Neural cell (in vitro differentiated cells): Measurements from ENCODE around the gene MRPS6. TPM values are rescaled to one million over a fixed set of nuclear protein-coding genes. Genes with fewer than 3 reads are reported as not detected.

Experiments used
- H2AFZ ChIP-seq: fragments of 200-600, 300-800 bp; sonication (generic), shearing (Covaris generic); 2 replicates; pipeline ENCODE4 v1.6.0; 2014; ENCODE audit warnings: low read depth, mild to moderate bottlenecking, antibody characterized with exemption, low read length, moderate library complexity
- H3F3A ChIP-seq: fragments of 200-600 bp; shearing (Covaris generic); 2 replicates; pipeline ENCODE4 v1.6.1; 2016; ENCODE audit warnings: mild to moderate bottlenecking, moderate library complexity, mixed read lengths, antibody characterized with exemption, low read length; ENCODE audit not compliant: insufficient read depth, poor library complexity, severe bottlenecking
- H3K27ac ChIP-seq: fragments of 200-600, 300-800 bp; sonication (generic), shearing (Covaris generic); 2 replicates; pipeline ENCODE4 v1.5.1; 2014; ENCODE audit warnings: mild to moderate bottlenecking, low read length, moderate library complexity
- H3K27me3 ChIP-seq: fragments of 300-800, 200-600 bp; sonication (generic), shearing (Covaris generic); 2 replicates; pipeline ENCODE4 v1.6.0; 2014; ENCODE audit warnings: mild to moderate bottlenecking, low read depth, low read length, moderate library complexity; ENCODE audit not compliant: insufficient read depth
- H3K36me3 ChIP-seq: fragments of 300-800, 200-600 bp; sonication (generic), shearing (Covaris generic); 2 replicates; pipeline ENCODE4 v1.5.1; 2014; ENCODE audit warnings: mild to moderate bottlenecking, antibody characterized with exemption, low read length, moderate library complexity; ENCODE audit not compliant: insufficient read depth
- H3K4me2 ChIP-seq: fragments of 300-800, 200-600 bp; sonication (generic), shearing (Covaris generic); 2 replicates; pipeline ENCODE4 v1.6.0; 2014; ENCODE audit warnings: mild to moderate bottlenecking, low read length
- H3K4me3 ChIP-seq: fragments of 300-800, 200-600 bp; sonication (generic), shearing (Covaris generic); 2 replicates; pipeline ENCODE4 v1.5.1; 2014; ENCODE audit warnings: mild to moderate bottlenecking, low read length, moderate library complexity
- H3K79me2 ChIP-seq: fragments of 200-600 bp; shearing (Covaris generic); replicated peaks from 2 replicates; pipeline ENCODE4 v1.6.0; 2014; ENCODE audit warnings: mild to moderate bottlenecking, low read length, moderate library complexity; ENCODE audit not compliant: insufficient read depth
- H3K9ac ChIP-seq: fragments of 300-800, 200-600 bp; sonication (generic), shearing (Covaris generic); 2 replicates; pipeline ENCODE4 v1.6.1; 2016; ENCODE audit warnings: mild to moderate bottlenecking, low read length, mixed read lengths
- H3K9me2 ChIP-seq: fragments of 200-600 bp; shearing (Covaris generic); 2 replicates; pipeline ENCODE4 v1.6.1; 2016; ENCODE audit warnings: mild to moderate bottlenecking, low read length, mixed read lengths; ENCODE audit not compliant: insufficient read depth
- H3K9me3 ChIP-seq: fragments of 200-600, 300-800 bp; sonication (generic), shearing (Covaris generic); 2 replicates; pipeline ENCODE4 v1.6.1; 2016; ENCODE audit warnings: mild to moderate bottlenecking, mixed run types, low read length, moderate library complexity, mixed read lengths
- H4K20me1 ChIP-seq: fragments of 200-600 bp; shearing (Covaris generic); 2 replicates; pipeline ENCODE4 v1.6.1; 2016; ENCODE audit warnings: mild to moderate bottlenecking, mixed run types; ENCODE audit not compliant: insufficient read depth
- CTCF ChIP-seq: fragments of 450-650 bp; IDR thresholded peaks from 2 replicates; pipeline ENCODE4 v1.5.1; 2014; ENCODE audit warnings: antibody characterized with exemption, mild to moderate bottlenecking, moderate library complexity; ENCODE audit not compliant: poor library complexity, severe bottlenecking
- EP300 ChIP-seq: fragments of 450-650 bp; conservative IDR thresholded peaks from 2 replicates; pipeline ENCODE4 v1.6.1; 2014; ENCODE audit warnings: antibody characterized with exemption, mild to moderate bottlenecking, moderate library complexity; ENCODE audit not compliant: poor library complexity, severe bottlenecking
- EZH2 ChIP-seq: fragments of 200-600, 300-800 bp; shearing (Covaris generic), sonication (generic); IDR thresholded peaks from 2 replicates; pipeline ENCODE4 v1.6.1; 2014; ENCODE audit warnings: antibody characterized with exemption, low read length, borderline replicate concordance, mild to moderate bottlenecking; ENCODE audit not compliant: insufficient read depth, poor library complexity, severe bottlenecking
- MXI1 ChIP-seq: fragments of 450-650 bp; conservative IDR thresholded peaks from 2 replicates; pipeline ENCODE4 v1.6.1; 2014; ENCODE audit warnings: antibody characterized with exemption, mild to moderate bottlenecking; ENCODE audit not compliant: poor library complexity, severe bottlenecking
- POLR2AphosphoS5 ChIP-seq: IDR thresholded peaks from 2 replicates; pipeline ENCODE4 v1.6.1; 2012
- RAD21 ChIP-seq: fragments of 450-650 bp; conservative IDR thresholded peaks from 2 replicates; pipeline ENCODE4 v1.6.1; 2014; ENCODE audit warnings: antibody characterized with exemption, mild to moderate bottlenecking, moderate library complexity
- REST ChIP-seq: IDR thresholded peaks from 2 replicates; pipeline ENCODE4 v1.6.1; 2012; ENCODE audit warnings: borderline replicate concordance
- SMC3 ChIP-seq: fragments of 450-650 bp; conservative IDR thresholded peaks from 2 replicates; pipeline ENCODE4 v1.6.1; 2014; ENCODE audit warnings: antibody characterized with exemption, mild to moderate bottlenecking, moderate library complexity; ENCODE audit not compliant: poor library complexity
- TAF1 ChIP-seq: IDR thresholded peaks from 2 replicates; pipeline ENCODE4 v1.6.1; 2012; ENCODE audit warnings: low read depth
- polyA plus RNA-seq: library from polyadenylated mRNA; depleted of rRNA; stranded (reverse); fragments of >200 nt; gene quantifications from 2 replicates; pipeline ENCODE4 v1.2.3, GENCODE V29; 2014

The MRPS6 gene
- polyA plus RNA-seq, 1 donor from 2014 or later = 70.1 TPM

- Histone ChIP-seq H3K79me2 (no peaks in the 10 kb centered on the region), H3K4me3 (no peak overlapping the region), H3K9ac (no peak overlapping the region), H3K27me3 (no peaks in the 10 kb centered on the region), H3K9me3 (no peaks in the 10 kb centered on the region), H2AFZ (no peak overlapping the region), H3K9me2 (no peaks in the 10 kb centered on the region), H3K27ac (no peak overlapping the region), H4K20me1 (no peaks in the 10 kb centered on the region), H3F3A (no peaks in the 10 kb centered on the region), H3K36me3 (no peaks in the 10 kb centered on the region), H3K4me2 (no peak overlapping the region)
- no peak for TF ChIP-seq CTCF
- TF ChIP-seq SMC3 = no peak
- no peak for TF ChIP-seq TAF1
- no peak for TF ChIP-seq EP300
- no peak for TF ChIP-seq RAD21
- no peak for TF ChIP-seq MXI1
- TF ChIP-seq EZH2 = no peak
- no peak for TF ChIP-seq REST
Measured at GRCh38 chr21:34052171-34052570, 21.2 kb upstream of the MRPS6 start.

GRCh38 chr21:34054259-34054658 lies 19.1 kb upstream of the MRPS6 start:
- TF ChIP-seq MXI1 (no peak), POLR2AphosphoS5 (no peak), CTCF (no peak), TAF1 (no peak), SMC3 (no peak), EZH2 (no peak), REST (no peak), EP300 (no peak), RAD21 (no peak)
- Histone ChIP-seq H4K20me1 (no peaks in the 10 kb centered on the region), H2AFZ (no peak overlapping the region), H3K79me2 (no peaks in the 10 kb centered on the region), H3K27ac (no peak overlapping the region), H3K4me2 (no peak overlapping the region), H3K9me2 (no peaks in the 10 kb centered on the region), H3K9ac (no peak overlapping the region), H3K9me3 (no peaks in the 10 kb centered on the region), H3F3A (no peaks in the 10 kb centered on the region), H3K36me3 (no peaks in the 10 kb centered on the region), H3K27me3 (no peaks in the 10 kb centered on the region), H3K4me3 (no peak overlapping the region)
